ENCODE results near the gene SLC25A15.

- TF ChIP-seq ZNF138 (tag by site-specific recombination; IDR thresholded peaks at IDR 0.05; ENCODE audit: borderline replicate concordance) (no peak), CTCF (tag by site-specific recombination; IDR thresholded peaks at IDR 0.05) (no peak), ZNF274 (IDR thresholded peaks at IDR 0.05; ENCODE audit: low read length) (no peak), ZNF274 (tag by site-specific recombination; IDR thresholded peaks at IDR 0.05; ENCODE audit: borderline replicate concordance) (no peak), ZNF521 (tag by site-specific recombination; IDR thresholded peaks at IDR 0.05) (no peak)
Measured at GRCh38 chr13:40786568-40786996, 2.8 kb upstream of the SLC25A15 start.
